ENCODE measurements around the gene HSPB7.
"Not testable (repeated sequence)": the region's sequence is repeated elsewhere in the genome, so short reads cannot be mapped to it uniquely, and the experiment has no call there.

HSPB7 gene

GRCh38 chr1:16029288-16029687 lies 11.4 kb upstream of the HSPB7 start:
- Histone ChIP-seq H3K9ac (ENCODE audit: low read depth, low read length, poor library complexity, severe bottlenecking) (no peak overlapping the region), H3K4me3 (ENCODE audit: low read length, poor library complexity, severe bottlenecking) (no peak overlapping the region), H3F3A (ENCODE audit: low read depth) (no peaks in the 10 kb centered on the region), H3K79me2 (ENCODE audit: insufficient read depth, low read length) (no peaks in the 10 kb centered on the region), H3K27me3 (ENCODE audit: insufficient read depth, low read length, poor library complexity, severe bottlenecking) (no peaks in the 10 kb centered on the region), H4K20me1 (ENCODE audit: insufficient read depth, low read length, poor library complexity, severe bottlenecking) (no peaks in the 10 kb centered on the region), H3K9me2 (replicated peaks; ENCODE audit: low read depth, low read length) (no peaks in the 10 kb centered on the region), H3K9me3 (ENCODE audit: insufficient read depth, low read depth, low read length) (no peaks in the 10 kb centered on the region), H3K36me3 (ENCODE audit: insufficient read depth, low read length) (no peaks in the 10 kb centered on the region), H2AFZ (ENCODE audit: low read length) (no peak overlapping the region), H3K4me2 (ENCODE audit: low read depth, low read length, poor library complexity, severe bottlenecking) (no peak overlapping the region), H3K4me1 (ENCODE audit: insufficient read depth, low read length, poor library complexity, severe bottlenecking) (no peaks in the 10 kb centered on the region)
- TF ChIP-seq CTCF (conservative IDR thresholded peaks at IDR 0.05; ENCODE audit: low read length): no peak
- no peak for TF ChIP-seq EZH2phosphoT487 (IDR thresholded peaks at IDR 0.05; ENCODE audit: borderline replicate concordance)

- H2AFZ ChIP-seq (ENCODE audit: low read length); H4K20me1 ChIP-seq (ENCODE audit: insufficient read depth, low read length, poor library complexity, severe bottlenecking); H3K4me3 ChIP-seq (ENCODE audit: low read length, poor library complexity, severe bottlenecking); H3K9ac ChIP-seq (ENCODE audit: low read depth, low read length, poor library complexity, severe bottlenecking); H3K79me2 ChIP-seq (ENCODE audit: insufficient read depth, low read length); H3K27me3 ChIP-seq (ENCODE audit: insufficient read depth, low read length, poor library complexity, severe bottlenecking); H3K36me3 ChIP-seq (ENCODE audit: insufficient read depth, low read length); H3K9me2 ChIP-seq (replicated peaks; ENCODE audit: low read depth, low read length); H3K4me2 ChIP-seq (ENCODE audit: low read depth, low read length, poor library complexity, severe bottlenecking); H3K4me1 ChIP-seq (ENCODE audit: insufficient read depth, low read length, poor library complexity, severe bottlenecking); H3K9me3 ChIP-seq (ENCODE audit: insufficient read depth, low read depth, low read length); H3F3A ChIP-seq (ENCODE audit: low read depth): not testable (repeated sequence)
Observed at GRCh38 chr1:16029003-16029268, 11.1 kb upstream of the HSPB7 start.

GRCh38 chr1:16028237-16029002 lies 10.6 kb upstream of the HSPB7 start:
- Histone ChIP-seq H3K9me3 (ENCODE audit: insufficient read depth, low read depth, low read length) (no peaks in the 10 kb centered on the region), H3K79me2 (ENCODE audit: insufficient read depth, low read length) (no peaks in the 10 kb centered on the region), H3K9ac (ENCODE audit: low read depth, low read length, poor library complexity, severe bottlenecking) (no peak overlapping the region), H3K27me3 (ENCODE audit: insufficient read depth, low read length, poor library complexity, severe bottlenecking) (no peaks in the 10 kb centered on the region), H3F3A (ENCODE audit: low read depth) (no peaks in the 10 kb centered on the region), H2AFZ (ENCODE audit: low read length) (no peak overlapping the region), H3K4me3 (ENCODE audit: low read length, poor library complexity, severe bottlenecking) (no peak overlapping the region), H3K36me3 (ENCODE audit: insufficient read depth, low read length) (no peaks in the 10 kb centered on the region), H3K4me2 (ENCODE audit: low read depth, low read length, poor library complexity, severe bottlenecking) (no peak overlapping the region), H4K20me1 (ENCODE audit: insufficient read depth, low read length, poor library complexity, severe bottlenecking) (no peaks in the 10 kb centered on the region), H3K9me2 (replicated peaks; ENCODE audit: low read depth, low read length) (no peaks in the 10 kb centered on the region), H3K4me1 (ENCODE audit: insufficient read depth, low read length, poor library complexity, severe bottlenecking) (no peaks in the 10 kb centered on the region)
- TF ChIP-seq CTCF (conservative IDR thresholded peaks at IDR 0.05; ENCODE audit: low read length): no peak; the same call in 1 of the 2 replicates
- TF ChIP-seq EZH2phosphoT487 (IDR thresholded peaks at IDR 0.05; ENCODE audit: borderline replicate concordance): no peak

All from Loucy (cell line).